ENCODE measurements around the gene OTOP2.

Gene OTOP2

GRCh38 chr17:74975943-74976342, 51.9 kb downstream of the OTOP2 start:
- no peaks in the 10 kb centered on the region for H3K9me3 Mint-ChIP-seq
- TF ChIP-seq CTCF (IDR thresholded peaks at IDR 0.05; ENCODE audit: unreplicated experiment in 3 of 3): no peak
- H3K4me1 Mint-ChIP-seq: peaks cover 10% of the 10 kb centered on the region
- peak overlapping the region in 1 of 3 experiments; percentile 46 for H3K4me3 Mint-ChIP-seq
- H3K27ac Mint-ChIP-seq: no peak overlapping the region
- H3K27me3 Mint-ChIP-seq (ENCODE audit: low read depth): peaks cover 68% of the 10 kb centered on the region
- no peaks in the 10 kb centered on the region for H3K36me3 Mint-ChIP-seq (ENCODE audit: low read depth)

DNA sequence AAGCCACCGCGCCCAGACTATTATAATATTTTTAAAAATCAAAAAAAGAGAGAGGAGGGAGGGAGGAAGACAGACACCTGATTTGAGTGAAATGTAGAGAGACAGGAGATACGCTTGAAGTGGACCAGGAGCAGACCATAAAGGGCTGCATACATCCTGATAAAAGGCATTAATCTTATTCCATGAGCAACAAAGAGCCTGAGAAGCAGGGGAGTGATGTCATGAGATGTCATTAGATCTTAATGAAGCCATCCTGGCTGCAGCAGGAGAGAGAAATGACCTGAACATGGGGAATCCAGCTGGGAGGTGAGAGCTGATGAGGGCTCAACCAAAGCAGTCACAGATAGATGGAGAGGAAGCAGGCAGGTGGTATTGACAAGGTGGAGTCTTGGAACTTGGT, 53.7 kb downstream of the OTOP2 start:
- Mint-ChIP-seq H3K36me3 (ENCODE audit: low read depth) (no peaks in the 10 kb centered on the region), H3K27ac (no peak overlapping the region), H3K4me1 (peaks cover 9% of the 10 kb centered on the region), H3K9me3 (no peaks in the 10 kb centered on the region), H3K27me3 (ENCODE audit: low read depth) (peaks cover 51% of the 10 kb centered on the region), H3K4me3 (peak overlapping the region in 2 of 3 experiments; percentile 59 to 73)
- TF ChIP-seq CTCF (IDR thresholded peaks at IDR 0.05; ENCODE audit: unreplicated experiment in 3 of 3): no peak

- Mint-ChIP-seq H3K36me3 (ENCODE audit: low read depth) (no peaks in the 10 kb centered on the region), H3K4me3 (no peak overlapping the region), H3K27ac (no peak overlapping the region), H3K27me3 (ENCODE audit: low read depth) (peaks cover 47% of the 10 kb centered on the region), H3K9me3 (no peaks in the 10 kb centered on the region), H3K4me1 (peaks cover 5% of the 10 kb centered on the region)
- no peak for TF ChIP-seq CTCF (IDR thresholded peaks at IDR 0.05; ENCODE audit: unreplicated experiment in 3 of 3)
These were observed 54.2 kb downstream of the OTOP2 start for GRCh38 chr17:74978240-74978639.

DNA sequence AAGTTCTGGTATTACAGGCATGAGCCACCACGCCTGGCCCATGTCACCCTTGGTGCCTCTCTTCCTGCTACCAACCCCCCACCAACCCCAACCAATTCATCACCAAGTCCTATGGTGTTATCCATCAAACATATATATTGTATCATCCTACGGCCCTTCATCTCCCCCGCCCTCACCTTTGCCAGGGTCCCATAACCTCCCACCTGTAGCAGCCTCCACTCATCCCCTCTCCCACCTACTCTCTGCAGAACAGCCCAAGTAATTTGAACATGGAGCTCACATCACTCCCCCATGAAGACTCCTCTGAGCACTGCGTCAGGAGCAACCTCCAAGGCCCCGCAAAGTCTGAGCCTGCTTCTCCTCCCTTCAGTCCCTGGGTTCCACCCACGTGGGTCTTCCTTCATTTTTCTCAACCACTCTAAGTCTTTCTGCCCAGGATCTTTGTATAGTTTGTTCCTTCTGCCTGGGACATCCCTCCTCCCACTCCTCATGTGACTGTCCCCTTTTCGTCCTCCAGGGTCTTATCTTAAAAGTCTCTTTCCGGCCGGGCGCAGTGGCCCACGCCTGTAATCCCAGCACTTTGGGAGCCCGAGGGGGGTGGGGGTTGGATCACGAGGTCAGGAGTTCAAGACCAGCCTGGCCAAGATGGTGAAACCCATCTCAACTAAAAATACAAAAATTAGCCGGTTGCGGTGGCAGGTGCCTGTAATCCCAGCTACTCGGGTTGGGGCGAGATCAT, 55.5 kb downstream of the OTOP2 start:
- Mint-ChIP-seq H3K4me1 (peaks cover 9% of the 10 kb centered on the region), H3K27ac (no peak overlapping the region), H3K36me3 (ENCODE audit: low read depth) (no peaks in the 10 kb centered on the region), H3K9me3 (no peaks in the 10 kb centered on the region), H3K27me3 (ENCODE audit: low read depth) (peaks cover 33% of the 10 kb centered on the region), H3K4me3 (peak overlapping the region in 2 of 3 experiments; percentile 39 to 63)
- no peak for TF ChIP-seq CTCF (IDR thresholded peaks at IDR 0.05; ENCODE audit: unreplicated experiment in 3 of 3)

DNA sequence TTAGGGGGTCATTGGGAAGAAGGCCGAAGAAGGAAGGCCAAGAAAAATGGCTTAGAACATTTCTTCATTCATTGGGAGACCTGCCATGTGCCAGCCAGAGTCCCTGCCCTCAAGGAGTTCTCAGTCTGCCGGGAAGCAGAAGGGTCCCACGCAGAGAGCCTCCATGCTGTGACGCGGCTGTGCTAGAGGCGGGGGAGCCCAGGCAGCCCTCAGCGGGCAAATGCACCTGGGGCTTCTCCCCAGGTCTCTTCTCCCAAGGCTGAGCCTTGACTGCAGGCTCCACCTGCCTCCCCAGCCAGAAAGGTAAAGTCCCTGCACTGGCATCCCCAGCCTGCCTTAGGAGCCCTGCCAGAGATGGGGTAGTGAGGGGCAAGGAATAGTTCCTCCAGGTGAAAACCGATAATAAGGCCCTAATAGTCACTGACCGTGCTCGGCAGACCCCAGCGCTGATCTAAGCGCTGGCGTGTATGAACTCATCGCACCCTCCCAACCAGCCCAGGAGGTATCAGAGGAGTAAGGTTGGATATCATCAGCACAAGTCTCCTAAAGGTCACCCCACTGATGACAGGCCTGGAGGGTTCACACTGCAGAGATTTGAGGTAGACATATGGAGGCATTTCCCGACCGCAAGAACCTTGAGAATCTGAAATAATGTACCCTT, 57.4 kb downstream of the OTOP2 start:
- Mint-ChIP-seq H3K9me3 (no peaks in the 10 kb centered on the region), H3K27ac (peak overlapping the region; percentile 37 to 91 (median 83)), H3K36me3 (ENCODE audit: low read depth) (no peaks in the 10 kb centered on the region), H3K4me3 (peak overlapping the region; percentile 89 to 93 (median 91)), H3K4me1 (peaks cover 9% of the 10 kb centered on the region), H3K27me3 (ENCODE audit: low read depth) (peaks cover 15% of the 10 kb centered on the region)
- no peak for TF ChIP-seq CTCF (IDR thresholded peaks at IDR 0.05; ENCODE audit: unreplicated experiment in 3 of 3)
